HG03135 (cell line): ENCODE measurements around the gene KCTD7.
"Not testable (repeated sequence)": the region's sequence is repeated elsewhere in the genome, so short reads cannot be mapped to it uniquely, and the experiment has no call there.

ENCODE experiments used
- ATAC-seq: cut with Tn5 transposase; IDR thresholded peaks from one replicate; pipeline ENCODE4 v1.9.1; 2021; ENCODE audit warnings: mild to moderate bottlenecking, moderate library complexity; ENCODE audit not compliant: unreplicated experiment

The KCTD7 gene

GRCh38 chr7:66615699-66616098 lies 13.0 kb upstream of the KCTD7 start:
- ATAC-seq: no peak

GRCh38 chr7:66617295-66617694 lies 11.4 kb upstream of the KCTD7 start:
- no peak for ATAC-seq

GRCh38 chr7:66619341-66619948 lies 9.2 kb upstream of the KCTD7 start:
- ATAC-seq: not testable (repeated sequence)

- no peak for ATAC-seq
Observed at GRCh38 chr7:66626331-66626934, 2.2 kb upstream of the KCTD7 start.

- no peak for ATAC-seq
Observed at GRCh38 chr7:66627151-66627681, 1.5 kb upstream of the KCTD7 start.

GRCh38 chr7:66627881-66628360 lies 760 bp upstream of the KCTD7 start:
- ATAC-seq: peak; percentile 4

GRCh38 chr7:66629222-66630062 lies 761 bp downstream of the KCTD7 start:
- no peak for ATAC-seq

- no peak for ATAC-seq
Observed at GRCh38 chr7:66630531-66630930, 1.9 kb downstream of the KCTD7 start.

GRCh38 chr7:66631471-66631870 lies 2.8 kb downstream of the KCTD7 start:
- ATAC-seq: no peak

- ATAC-seq: no peak
Observed at GRCh38 chr7:66634816-66635215, 6.1 kb downstream of the KCTD7 start.

- ATAC-seq: not testable (repeated sequence)
Observed at GRCh38 chr7:66635322-66635981, 6.8 kb downstream of the KCTD7 start.

- not testable (repeated sequence) for ATAC-seq
Observed at GRCh38 chr7:66635982-66636546, 7.4 kb downstream of the KCTD7 start.

- ATAC-seq: no peak
Observed at GRCh38 chr7:66638309-66639099, 9.8 kb downstream of the KCTD7 start.

GRCh38 chr7:66639773-66640172 lies 11.1 kb downstream of the KCTD7 start:
- no peak for ATAC-seq

- no peak for ATAC-seq
Observed at GRCh38 chr7:66640802-66641525, 12.3 kb downstream of the KCTD7 start.

GRCh38 chr7:66641526-66641871 lies 12.8 kb downstream of the KCTD7 start:
- no peak for ATAC-seq

GRCh38 chr7:66642186-66642585 lies 13.5 kb downstream of the KCTD7 start:
- no peak for ATAC-seq

- ATAC-seq: no peak
Observed at GRCh38 chr7:66642932-66643331, 14.3 kb downstream of the KCTD7 start.

- ATAC-seq: no peak
Observed at GRCh38 chr7:66643395-66643794, 14.7 kb downstream of the KCTD7 start.
